Liver (tissue), 9 donors: ENCODE data around the gene GPX4. TPM values are rescaled to one million over a fixed set of nuclear protein-coding genes. Genes with fewer than 3 reads are reported as not detected.

Experiments
- DNase-seq: peaks from one replicate; pipeline ENCODE4 v3.0.0-alpha.2; 2017; ENCODE audit warnings: low spot score
- H3K27ac ChIP-seq, 2 donors: one replicate each; pipeline ENCODE4 v1.7.0; 2013; ENCODE audit warnings: inconsistent platforms in 2 of 2, low read length in 2 of 2, control low read depth in 1 of 2, low read depth in 1 of 2, mild to moderate bottlenecking in 1 of 2
- H3K27me3 ChIP-seq, 4 donors: one replicate each; pipeline versions ENCODE4 v1.6.1 to v1.7.0; 2013; ENCODE audit warnings: low read length in 3 of 4, inconsistent platforms in 1 of 4, mild to moderate bottlenecking in 1 of 4, moderate library complexity in 1 of 4; ENCODE audit not compliant: control insufficient read depth in 4 of 4, insufficient read depth in 4 of 4
- H3K36me3 ChIP-seq, 4 donors: one replicate each; pipeline versions ENCODE4 v1.6.1 to v1.7.0; 2013; ENCODE audit warnings: low read length in 3 of 4, mild to moderate bottlenecking in 3 of 4, low read depth in 1 of 4, moderate library complexity in 1 of 4; ENCODE audit not compliant: control insufficient read depth in 4 of 4, insufficient read depth in 3 of 4
- H3K4me1 ChIP-seq, 4 donors: one replicate each; pipeline versions ENCODE4 v1.6.1 to v1.7.0; 2013; ENCODE audit warnings: low read length in 3 of 4, mild to moderate bottlenecking in 3 of 4, moderate library complexity in 1 of 4; ENCODE audit not compliant: control insufficient read depth in 4 of 4, insufficient read depth in 4 of 4
- H3K4me3 ChIP-seq, 3 donors: one replicate each; pipeline versions ENCODE4 v1.6.1 to v1.7.0; 2013; ENCODE audit warnings: low read length in 3 of 3, control low read depth in 1 of 3, low read depth in 1 of 3, mild to moderate bottlenecking in 1 of 3
- H3K9ac ChIP-seq, 2 donors: one replicate each; pipeline ENCODE4 v1.7.0; 2013; ENCODE audit warnings: low read length in 2 of 2, mild to moderate bottlenecking in 2 of 2, moderate library complexity in 2 of 2, control low read depth in 1 of 2, low read depth in 1 of 2
- H3K9me3 ChIP-seq, 4 donors: one replicate each; pipeline versions ENCODE4 v1.6.1 to v1.7.0; 2013; ENCODE audit warnings: low read length in 3 of 4; ENCODE audit not compliant: control insufficient read depth in 4 of 4
- EGR1 ChIP-seq, 2 donors: IDR thresholded peaks; 2 replicates each; pipeline ENCODE4 v1.6.1; 2016 to 2018; ENCODE audit warnings: antibody characterized with exemption in 2 of 2, low read depth in 2 of 2
- FOXA2 ChIP-seq: IDR thresholded peaks from 2 replicates; pipeline ENCODE4 v1.6.1; 2016; ENCODE audit warnings: antibody characterized with exemption
- GABPA ChIP-seq, 2 donors: IDR thresholded peaks in 1 of 2; conservative IDR thresholded peaks in 1 of 2; 2 replicates each; pipeline ENCODE4 v1.6.1; 2016; ENCODE audit warnings: antibody characterized with exemption in 2 of 2, mild to moderate bottlenecking in 1 of 2, moderate library complexity in 1 of 2
- HNF4A ChIP-seq, 2 donors: conservative IDR thresholded peaks; 2 replicates each; pipeline ENCODE4 v1.6.1; 2016; ENCODE audit warnings: antibody characterized with exemption in 2 of 2, mild to moderate bottlenecking in 2 of 2
- HNF4G ChIP-seq: IDR thresholded peaks from 2 replicates; pipeline ENCODE4 v1.6.1; 2016; ENCODE audit warnings: antibody characterized with exemption
- JUND ChIP-seq, 2 donors: IDR thresholded peaks; 2 replicates each; pipeline ENCODE4 v1.6.1; 2016; ENCODE audit warnings: antibody characterized with exemption in 2 of 2
- NR2F2 ChIP-seq: IDR thresholded peaks from 2 replicates; pipeline ENCODE4 v1.6.1; 2016; ENCODE audit warnings: antibody characterized with exemption
- RAD21 ChIP-seq, 2 donors: IDR thresholded peaks; 2 replicates each; pipeline ENCODE4 v1.6.1; 2016; ENCODE audit warnings: antibody characterized with exemption in 2 of 2, mild to moderate bottlenecking in 2 of 2
- REST ChIP-seq: IDR thresholded peaks from 2 replicates; pipeline ENCODE4 v1.6.1; 2016; ENCODE audit warnings: antibody characterized with exemption, mild to moderate bottlenecking
- RXRA ChIP-seq, 2 donors: IDR thresholded peaks; 2 replicates each; pipeline ENCODE4 v1.6.1; 2017 to 2018; ENCODE audit warnings: antibody characterized with exemption in 2 of 2, mild to moderate bottlenecking in 1 of 2
- SP1 ChIP-seq: IDR thresholded peaks from 2 replicates; pipeline ENCODE4 v1.6.1; 2018; ENCODE audit warnings: antibody characterized with exemption, mild to moderate bottlenecking
- TAF1 ChIP-seq: conservative IDR thresholded peaks from 2 replicates; pipeline ENCODE4 v1.6.1; 2016; ENCODE audit warnings: antibody characterized with exemption, mild to moderate bottlenecking
- YY1 ChIP-seq: IDR thresholded peaks from 2 replicates; pipeline ENCODE4 v1.6.1; 2016; ENCODE audit warnings: antibody characterized with exemption, mild to moderate bottlenecking
- ZBTB33 ChIP-seq: IDR thresholded peaks from 2 replicates; pipeline ENCODE4 v1.6.1; 2016; ENCODE audit warnings: antibody characterized with exemption
- WGBS: extraction: QIAGEN DNeasy Blood & Tissue Kit; methylation state at CpG from one replicate; pipeline ENCODE4 v1.1.7; 2013; 5-methylcytosine and 5-hydroxymethylcytosine counted together
- polyA plus RNA-seq, 2 donors: library from polyadenylated mRNA; stranded (reverse) in 1 of 2; unstranded in 1 of 2; fragments of 200-250 nt in 1 of 2; fragments of >200 nt in 1 of 2; fragmentation: Nextera tagmentation in 1 of 2; extraction: Ambion mirVana in 1 of 2; gene quantifications; one replicate each; pipeline versions ENCODE4 v1.2.1 to v1.2.3, GENCODE V29; 2013 to 2015
- total RNA-seq, 2 donors: library from RNA; depleted of rRNA; stranded (reverse); fragments of >200 nt; gene quantifications; one replicate each; pipeline ENCODE4 v1.2.3, GENCODE V29; 2014
- TF ChIP-seq, protein P1 (sequence below): IDR thresholded peaks from 2 replicates; pipeline ENCODE4 v1.6.1; 2016; ENCODE audit warnings: antibody characterized with exemption
- TF ChIP-seq, protein P2 (sequence below): fragments of 150-350 bp; IDR thresholded peaks from 2 replicates; pipeline ENCODE4 v1.5.1; 2017; ENCODE audit warnings: improper control_type of control experiment, low read depth, low read length; ENCODE audit not compliant: missing input control
- donor health status: healthy.
- donor health status: healthy.
- donor health status: healthy.
- donor health status: healthy.
- donor health status: healthy.

Gene GPX4
- total and polyA plus RNA-seq, 4 donors: 122 to 558 (median 298) TPM

DNA sequence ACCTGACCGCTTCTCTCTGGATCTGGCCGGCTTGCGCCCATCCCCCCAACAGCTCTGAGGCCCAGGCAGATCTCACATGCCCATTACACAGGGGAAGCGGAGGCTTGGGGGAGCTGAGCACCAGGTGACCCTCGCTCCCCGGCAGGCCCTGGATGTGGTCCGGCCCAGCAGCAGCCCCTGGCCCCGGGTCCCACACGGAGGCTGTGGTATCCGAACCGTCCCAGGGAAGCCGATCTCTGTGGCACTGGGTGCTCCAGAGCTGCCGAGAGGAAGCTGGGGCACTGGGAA is 42.6 kb downstream of the GPX4 start:
- H3K27ac ChIP-seq: no peak overlapping the region
- H3K9ac ChIP-seq: no peak overlapping the region
- no peak for TF ChIP-seq YY1
- no peak for TF ChIP-seq SP1
- TF ChIP-seq RXRA (IDR thresholded peaks at IDR 0.05): no peak
- TF ChIP-seq HNF4A (conservative IDR thresholded peaks at IDR 0.05): no peak
- no peak for TF ChIP-seq HNF4G
- no peak for TF ChIP-seq EGR1 (IDR thresholded peaks at IDR 0.05; ENCODE audit: low read depth in 2 of 2)
- TF ChIP-seq, protein P1, sequence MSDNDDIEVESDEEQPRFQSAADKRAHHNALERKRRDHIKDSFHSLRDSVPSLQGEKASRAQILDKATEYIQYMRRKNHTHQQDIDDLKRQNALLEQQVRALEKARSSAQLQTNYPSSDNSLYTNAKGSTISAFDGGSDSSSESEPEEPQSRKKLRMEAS: no peak
- TF ChIP-seq NR2F2: no peak
- TF ChIP-seq GABPA (IDR thresholded peaks at IDR 0.05 in 1 of 2, conservative IDR thresholded peaks at IDR 0.05 in 1 of 2): no peak
- no peak for TF ChIP-seq JUND (IDR thresholded peaks at IDR 0.05)
- TF ChIP-seq, protein P2, sequence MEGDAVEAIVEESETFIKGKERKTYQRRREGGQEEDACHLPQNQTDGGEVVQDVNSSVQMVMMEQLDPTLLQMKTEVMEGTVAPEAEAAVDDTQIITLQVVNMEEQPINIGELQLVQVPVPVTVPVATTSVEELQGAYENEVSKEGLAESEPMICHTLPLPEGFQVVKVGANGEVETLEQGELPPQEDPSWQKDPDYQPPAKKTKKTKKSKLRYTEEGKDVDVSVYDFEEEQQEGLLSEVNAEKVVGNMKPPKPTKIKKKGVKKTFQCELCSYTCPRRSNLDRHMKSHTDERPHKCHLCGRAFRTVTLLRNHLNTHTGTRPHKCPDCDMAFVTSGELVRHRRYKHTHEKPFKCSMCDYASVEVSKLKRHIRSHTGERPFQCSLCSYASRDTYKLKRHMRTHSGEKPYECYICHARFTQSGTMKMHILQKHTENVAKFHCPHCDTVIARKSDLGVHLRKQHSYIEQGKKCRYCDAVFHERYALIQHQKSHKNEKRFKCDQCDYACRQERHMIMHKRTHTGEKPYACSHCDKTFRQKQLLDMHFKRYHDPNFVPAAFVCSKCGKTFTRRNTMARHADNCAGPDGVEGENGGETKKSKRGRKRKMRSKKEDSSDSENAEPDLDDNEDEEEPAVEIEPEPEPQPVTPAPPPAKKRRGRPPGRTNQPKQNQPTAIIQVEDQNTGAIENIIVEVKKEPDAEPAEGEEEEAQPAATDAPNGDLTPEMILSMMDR: no peak
- TF ChIP-seq ZBTB33: no peak
- TF ChIP-seq REST: no peak
- no peak for TF ChIP-seq FOXA2
- TF ChIP-seq TAF1: no peak
- TF ChIP-seq RAD21 (IDR thresholded peaks at IDR 0.05): no peak
- H3K36me3 ChIP-seq: peaks cover 4 to 38% (median 18%) of the 10 kb centered on the region in 4 donors
- no peak for DNase-seq
- H3K4me3 ChIP-seq: no peak overlapping the region
- no peaks in the 10 kb centered on the region for H3K27me3 ChIP-seq
- no peaks in the 10 kb centered on the region for H3K9me3 ChIP-seq
- WGBS: 97% methylated on average over 13 of the region's 13 CpGs
- H3K4me1 ChIP-seq: no peaks in the 10 kb centered on the region
